Measurements from ENCODE around the gene C11orf24. TPM values are rescaled to one million over a fixed set of nuclear protein-coding genes. Genes with fewer than 3 reads are reported as not detected.

Gene C11orf24
- total RNA-seq, 1 donor from 2014 or later: 78.0 TPM

DNA sequence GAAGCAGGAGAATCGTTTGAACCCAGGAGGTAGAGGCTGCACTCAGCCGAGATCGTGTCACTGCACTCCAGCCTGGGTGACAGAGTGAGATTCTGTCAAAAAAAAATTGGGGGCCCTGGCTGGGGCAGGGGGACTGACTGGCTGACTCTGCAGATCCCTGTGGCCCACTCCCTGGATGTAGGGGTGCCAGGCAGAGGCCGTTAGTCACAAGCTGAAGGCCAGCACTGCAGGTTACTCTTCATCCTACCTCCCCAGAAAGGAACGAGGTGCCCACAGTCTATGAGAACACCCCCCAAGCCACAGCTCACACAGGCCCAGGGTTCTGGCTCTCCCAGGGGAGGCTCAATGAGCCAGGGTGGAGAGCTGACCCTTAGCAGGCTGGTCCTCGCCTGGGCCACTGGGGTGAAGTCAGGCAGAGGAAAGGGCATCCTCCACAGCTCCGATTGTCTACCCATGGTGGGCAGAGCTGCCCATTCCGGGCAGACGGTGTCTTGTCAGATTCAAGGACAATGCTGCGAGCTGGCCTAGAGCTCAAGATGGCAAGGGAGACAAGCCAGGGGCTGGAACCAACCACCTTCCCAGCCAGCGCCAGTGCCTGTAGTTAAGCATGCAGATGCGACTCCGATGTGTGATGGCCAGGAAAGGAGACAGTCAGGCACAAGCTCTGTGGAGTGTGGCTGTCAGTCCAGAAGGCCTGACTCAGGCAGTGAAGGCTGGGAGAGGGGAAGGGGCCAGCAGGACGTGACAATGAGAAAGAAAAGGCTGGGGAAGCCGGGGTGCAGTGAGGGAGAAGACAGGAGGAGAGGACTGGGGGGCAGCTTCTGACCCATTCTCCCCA, 12.4 kb downstream of the C11orf24 start:
- Mint-ChIP-seq H3K27me3 (no peaks in the 10 kb centered on the region), H3K9me3 (no peaks in the 10 kb centered on the region), H3K27ac (peak overlapping the region; percentile 80), H3K4me1 (peaks cover 24% of the 10 kb centered on the region), H3K4me3 (no peak overlapping the region), H3K36me3 (ENCODE audit: low read depth) (peaks cover 43% of the 10 kb centered on the region)
- ATAC-seq (ENCODE audit: low read depth) (no peak), DNase-seq (no peak)
- intact Hi-C loops (cut with micrococcal nuclease): no loop called here
- CTCF ChIA-PET: interaction anchor here (0.8 to 7.2 kb wide), 4 partner anchors 13 to 121 kb away, joined by 3 to 249 read pairs (median 37); partner anchors contain the start of gene C11orf24
- TF ChIP-seq, protein P1, sequence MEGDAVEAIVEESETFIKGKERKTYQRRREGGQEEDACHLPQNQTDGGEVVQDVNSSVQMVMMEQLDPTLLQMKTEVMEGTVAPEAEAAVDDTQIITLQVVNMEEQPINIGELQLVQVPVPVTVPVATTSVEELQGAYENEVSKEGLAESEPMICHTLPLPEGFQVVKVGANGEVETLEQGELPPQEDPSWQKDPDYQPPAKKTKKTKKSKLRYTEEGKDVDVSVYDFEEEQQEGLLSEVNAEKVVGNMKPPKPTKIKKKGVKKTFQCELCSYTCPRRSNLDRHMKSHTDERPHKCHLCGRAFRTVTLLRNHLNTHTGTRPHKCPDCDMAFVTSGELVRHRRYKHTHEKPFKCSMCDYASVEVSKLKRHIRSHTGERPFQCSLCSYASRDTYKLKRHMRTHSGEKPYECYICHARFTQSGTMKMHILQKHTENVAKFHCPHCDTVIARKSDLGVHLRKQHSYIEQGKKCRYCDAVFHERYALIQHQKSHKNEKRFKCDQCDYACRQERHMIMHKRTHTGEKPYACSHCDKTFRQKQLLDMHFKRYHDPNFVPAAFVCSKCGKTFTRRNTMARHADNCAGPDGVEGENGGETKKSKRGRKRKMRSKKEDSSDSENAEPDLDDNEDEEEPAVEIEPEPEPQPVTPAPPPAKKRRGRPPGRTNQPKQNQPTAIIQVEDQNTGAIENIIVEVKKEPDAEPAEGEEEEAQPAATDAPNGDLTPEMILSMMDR (IDR thresholded peaks at IDR 0.05): no peak
- POLR2A ChIA-PET: interaction anchor here (0.6 to 6.6 kb wide), 3 partner anchors 14 to 38 kb away, joined by 4 to 75 read pairs (median 62); partner anchors contain the start of gene C11orf24

DNA sequence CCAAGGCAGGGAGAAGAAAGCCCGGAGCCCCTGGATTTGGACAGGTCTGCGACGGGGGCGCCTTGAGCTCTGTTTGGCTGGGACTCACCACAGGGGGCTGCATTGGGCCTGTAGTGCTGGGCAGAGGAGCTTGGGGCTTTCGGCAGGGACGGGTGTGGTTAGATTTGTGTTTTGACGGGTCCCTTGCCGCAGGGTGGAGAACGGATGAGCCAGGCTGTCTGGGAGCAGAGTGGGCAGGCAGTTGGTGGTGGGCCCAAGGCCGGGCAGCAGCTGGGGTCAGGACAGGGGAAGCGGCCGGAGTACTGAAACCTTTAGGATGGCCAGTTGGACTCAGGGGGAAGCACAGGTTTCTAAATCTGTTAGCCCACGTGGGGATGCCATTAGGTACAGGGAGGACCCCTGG, 13.4 kb downstream of the C11orf24 start:
- Mint-ChIP-seq H3K4me1 (peaks cover 20% of the 10 kb centered on the region), H3K4me3 (no peak overlapping the region), H3K36me3 (ENCODE audit: low read depth) (peaks cover 33% of the 10 kb centered on the region), H3K27ac (peak overlapping the region; percentile 80), H3K27me3 (no peaks in the 10 kb centered on the region), H3K9me3 (no peaks in the 10 kb centered on the region)
- ChIA-PET POLR2A (interaction anchor here (1.0 to 6.6 kb wide), 9 partner anchors 8 to 249 kb away, joined by 3 to 75 read pairs (median 6); partner anchors contain the start of genes ALDH3B1 and C11orf24), CTCF (interaction anchor here (1.0 to 7.2 kb wide), 16 partner anchors 8 to 249 kb away, joined by 3 to 249 read pairs (median 8); partner anchors contain the start of gene C11orf24)
- TF ChIP-seq, protein P1 (IDR thresholded peaks at IDR 0.05): no peak
- intact Hi-C loops (cut with micrococcal nuclease): no loop called here
- ATAC-seq (ENCODE audit: low read depth) (no peak), DNase-seq (no peak)

DNA sequence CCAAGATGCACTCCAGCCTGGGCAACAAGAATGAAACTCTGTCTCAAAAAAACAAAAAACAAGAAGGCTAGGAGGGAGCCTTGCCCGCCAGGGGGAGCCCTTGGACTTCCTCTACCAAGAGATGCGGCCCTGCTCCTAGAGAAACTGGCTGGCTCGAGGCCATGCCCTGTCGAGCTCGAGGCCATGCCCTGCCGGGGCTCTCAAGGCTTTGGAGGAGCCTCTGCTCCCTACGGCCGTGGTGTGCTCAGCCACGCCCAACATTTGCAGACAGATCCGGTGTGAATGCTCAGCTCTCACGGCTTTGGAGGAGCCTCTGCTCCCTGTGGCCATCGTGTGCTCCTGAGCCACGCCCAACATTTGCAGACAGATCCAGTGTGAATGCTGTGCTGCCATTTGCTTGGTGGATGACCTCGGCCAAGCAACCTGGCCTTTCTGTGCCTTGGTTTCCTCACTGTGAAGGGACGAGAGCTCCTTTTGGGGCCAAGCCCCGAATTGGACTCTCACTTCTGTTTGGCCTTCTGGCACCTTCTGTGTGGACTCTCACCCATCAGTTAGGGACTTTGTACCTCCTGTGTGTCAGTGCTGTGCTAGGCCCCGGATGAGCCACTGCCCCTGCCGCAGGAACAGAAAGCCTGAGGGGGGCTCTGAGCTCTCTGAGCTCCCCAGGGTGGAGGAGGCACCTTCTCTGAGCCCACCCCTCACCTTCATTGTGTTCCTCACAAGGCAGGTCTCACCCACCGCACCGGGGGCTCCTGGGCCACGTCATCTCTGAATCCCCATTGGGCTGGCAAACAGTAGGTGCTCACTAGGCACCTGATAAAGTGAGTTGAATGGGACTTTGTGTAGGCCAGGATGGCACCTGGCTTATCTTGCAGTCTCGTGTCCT, 14.1 kb downstream of the C11orf24 start:
- Mint-ChIP-seq H3K27me3 (no peaks in the 10 kb centered on the region), H3K4me1 (peaks cover 20% of the 10 kb centered on the region), H3K9me3 (no peaks in the 10 kb centered on the region), H3K36me3 (ENCODE audit: low read depth) (peaks cover 27% of the 10 kb centered on the region), H3K4me3 (peak overlapping the region; percentile 52), H3K27ac (peak overlapping the region; percentile 80)
- intact Hi-C loops (cut with micrococcal nuclease): loop anchor here (1.0 kb wide), 5 partner anchors 14 to 190 kb away; partner anchors contain the start of gene C11orf24
- peak; percentile 90 for DNase-seq
- ATAC-seq (ENCODE audit: low read depth): peak; percentile 94
- ChIA-PET CTCF (interaction anchor here (0.6 to 7.2 kb wide), 27 partner anchors 9 to 249 kb away, joined by 3 to 249 read pairs (median 5); partner anchors contain the start of gene C11orf24), POLR2A (interaction anchor here (0.6 to 6.6 kb wide), 13 partner anchors 9 to 248 kb away, joined by 3 to 75 read pairs (median 4); partner anchors contain the start of genes ALDH3B1 and C11orf24)
- TF ChIP-seq, protein P1 (IDR thresholded peaks at IDR 0.05): no peak

DNA sequence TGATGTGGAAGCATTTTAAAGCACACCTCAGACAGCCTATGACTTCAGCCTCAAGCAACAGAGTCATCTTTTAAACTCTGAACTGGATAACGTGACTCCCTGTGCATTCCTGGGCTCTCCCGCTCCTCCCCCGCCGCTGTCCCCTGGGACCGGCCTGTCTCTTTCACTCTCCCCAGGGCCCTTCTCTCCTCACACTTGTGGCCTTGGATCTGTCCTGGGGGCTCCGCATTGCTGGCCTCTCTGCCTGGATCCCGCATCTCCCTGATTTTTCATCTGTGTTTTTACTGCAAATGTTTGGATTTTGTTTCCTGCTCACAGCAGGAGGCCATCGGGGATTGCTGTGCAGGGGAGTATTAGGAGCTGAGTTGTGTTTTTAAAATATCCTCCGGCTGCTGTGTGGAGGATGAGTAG, 15.4 kb downstream of the C11orf24 start:
- ChIA-PET CTCF (interaction anchor here (1.3 to 7.2 kb wide), 3 partner anchors 16 to 186 kb away, joined by 5 to 249 read pairs (median 7); no protein-coding TSS in a partner anchor), POLR2A (interaction anchor here (4.4 kb wide), 1 partner anchor 41 kb away, joined by 62 read pairs; no protein-coding TSS in a partner anchor)
- DNase-seq: no peak
- intact Hi-C loops (cut with micrococcal nuclease): no loop called here
- Mint-ChIP-seq H3K36me3 (ENCODE audit: low read depth) (peaks cover 13% of the 10 kb centered on the region), H3K27me3 (no peaks in the 10 kb centered on the region), H3K4me3 (no peak overlapping the region), H3K9me3 (no peaks in the 10 kb centered on the region), H3K4me1 (peaks cover 17% of the 10 kb centered on the region), H3K27ac (no peak overlapping the region)
- TF ChIP-seq, protein P1 (IDR thresholded peaks at IDR 0.05): no peak
- ATAC-seq (ENCODE audit: low read depth): no peak

All from activated B cell treated with CpG ODN at 0.5 μM for 24 hours (primary cell).